HG03571 (cell line): ENCODE measurements around the gene BAZ2B.

Source experiments
- ATAC-seq: cut with Tn5 transposase; IDR thresholded peaks from one replicate; pipeline ENCODE4 v1.9.1; 2021; ENCODE audit not compliant: unreplicated experiment

The BAZ2B gene

DNA sequence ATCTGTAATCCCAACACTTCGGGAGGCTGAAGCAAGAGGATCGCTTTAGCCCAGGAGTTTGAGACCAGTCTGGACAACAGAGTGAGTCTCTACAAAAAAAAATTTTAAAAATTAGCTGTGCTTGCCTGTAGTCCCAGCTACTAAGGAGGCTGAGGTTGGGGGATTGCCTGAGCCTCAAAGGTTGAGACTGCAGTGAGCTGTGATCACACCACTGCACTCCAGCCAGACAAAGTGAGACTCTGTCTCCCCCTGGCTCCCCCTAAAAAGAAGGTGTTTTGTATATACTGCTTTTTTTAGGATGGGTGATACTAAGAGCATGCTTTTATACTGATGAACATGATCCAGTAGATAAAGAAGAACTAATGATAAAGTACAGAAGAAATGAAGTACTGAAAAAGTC, 145.0 kb downstream of the BAZ2B start:
- no peak for ATAC-seq

- no peak for ATAC-seq
Measured at GRCh38 chr2:159468257-159468656, 148.1 kb downstream of the BAZ2B start.

GRCh38 chr2:159462961-159463360, 153.4 kb downstream of the BAZ2B start:
- ATAC-seq = no peak

- ATAC-seq = no peak
Measured at GRCh38 chr2:159462201-159462785, 154.1 kb downstream of the BAZ2B start.

DNA sequence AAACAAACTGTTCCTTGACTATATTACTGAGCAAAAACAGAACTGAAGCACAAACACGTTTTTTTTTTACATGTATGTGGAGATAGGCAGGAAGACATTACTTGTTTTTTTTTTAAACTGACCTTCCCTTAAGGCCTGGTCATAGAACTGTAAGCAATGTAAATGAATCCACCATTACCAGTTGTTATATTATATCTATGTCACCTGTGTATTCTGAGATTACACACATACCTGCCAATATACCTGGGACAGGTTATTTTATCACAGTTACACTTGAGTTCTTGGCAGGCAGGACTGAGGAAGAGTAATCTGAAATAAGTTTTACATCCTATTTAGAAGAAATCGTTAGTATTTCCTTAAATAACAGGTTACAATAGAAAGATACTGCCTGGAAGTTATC, 155.3 kb downstream of the BAZ2B start:
- ATAC-seq = no peak

DNA sequence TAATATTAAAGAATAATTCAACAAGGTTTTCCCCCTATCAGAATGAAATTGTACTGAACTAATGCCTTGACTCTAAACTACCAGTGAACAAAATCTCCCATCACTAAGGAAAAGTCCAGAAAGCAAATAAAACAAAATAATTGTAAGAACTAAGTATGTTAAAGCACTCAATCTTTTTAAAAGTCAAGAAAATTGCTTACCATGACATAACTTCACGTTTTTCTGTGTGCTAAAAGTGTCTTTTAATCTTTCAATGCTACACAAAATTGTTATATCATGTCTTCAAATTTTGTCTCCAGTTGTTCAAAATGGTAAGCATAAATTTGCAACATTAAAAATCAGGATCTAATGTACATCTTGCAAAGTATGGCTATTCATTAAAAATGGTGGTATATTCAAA, 156.1 kb downstream of the BAZ2B start:
- ATAC-seq = no peak

DNA sequence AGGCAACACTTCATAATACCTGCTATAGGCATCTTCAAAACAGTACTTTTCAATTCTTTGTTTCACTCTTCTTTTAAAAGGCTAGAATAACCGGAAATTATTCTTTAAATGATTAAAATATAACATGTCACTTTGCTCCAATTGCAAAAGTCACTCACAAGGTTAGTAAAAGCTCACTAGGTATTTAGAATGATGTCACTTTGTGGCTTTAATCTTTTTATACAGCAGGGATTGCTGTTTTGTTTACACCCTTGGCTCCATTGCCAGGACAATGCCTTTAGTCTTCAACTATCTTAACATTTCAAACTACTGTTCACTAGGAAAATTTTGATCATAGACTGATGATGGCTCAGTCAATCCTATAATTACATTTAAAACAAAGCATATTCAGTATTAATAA, 157.1 kb downstream of the BAZ2B start:
- no peak for ATAC-seq

DNA sequence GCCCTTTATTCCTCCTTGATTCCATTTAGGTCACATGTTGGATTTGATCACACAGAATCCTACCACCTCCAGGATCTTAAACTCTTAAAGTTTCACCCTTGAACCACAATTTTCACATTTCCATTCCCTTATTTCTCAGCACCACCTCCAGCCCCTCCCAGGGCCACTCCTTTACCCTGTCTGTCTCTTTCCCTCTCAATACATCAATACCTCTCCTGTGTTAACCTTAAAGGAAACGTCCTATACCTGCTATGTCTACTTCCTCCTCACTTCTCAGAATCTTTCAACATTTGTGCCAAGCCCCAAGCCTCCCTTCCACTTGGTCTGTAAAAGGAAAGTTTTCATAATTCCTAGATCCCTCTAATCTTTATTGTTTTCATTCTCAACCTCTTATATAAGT, 158.8 kb downstream of the BAZ2B start:
- no peak for ATAC-seq

DNA sequence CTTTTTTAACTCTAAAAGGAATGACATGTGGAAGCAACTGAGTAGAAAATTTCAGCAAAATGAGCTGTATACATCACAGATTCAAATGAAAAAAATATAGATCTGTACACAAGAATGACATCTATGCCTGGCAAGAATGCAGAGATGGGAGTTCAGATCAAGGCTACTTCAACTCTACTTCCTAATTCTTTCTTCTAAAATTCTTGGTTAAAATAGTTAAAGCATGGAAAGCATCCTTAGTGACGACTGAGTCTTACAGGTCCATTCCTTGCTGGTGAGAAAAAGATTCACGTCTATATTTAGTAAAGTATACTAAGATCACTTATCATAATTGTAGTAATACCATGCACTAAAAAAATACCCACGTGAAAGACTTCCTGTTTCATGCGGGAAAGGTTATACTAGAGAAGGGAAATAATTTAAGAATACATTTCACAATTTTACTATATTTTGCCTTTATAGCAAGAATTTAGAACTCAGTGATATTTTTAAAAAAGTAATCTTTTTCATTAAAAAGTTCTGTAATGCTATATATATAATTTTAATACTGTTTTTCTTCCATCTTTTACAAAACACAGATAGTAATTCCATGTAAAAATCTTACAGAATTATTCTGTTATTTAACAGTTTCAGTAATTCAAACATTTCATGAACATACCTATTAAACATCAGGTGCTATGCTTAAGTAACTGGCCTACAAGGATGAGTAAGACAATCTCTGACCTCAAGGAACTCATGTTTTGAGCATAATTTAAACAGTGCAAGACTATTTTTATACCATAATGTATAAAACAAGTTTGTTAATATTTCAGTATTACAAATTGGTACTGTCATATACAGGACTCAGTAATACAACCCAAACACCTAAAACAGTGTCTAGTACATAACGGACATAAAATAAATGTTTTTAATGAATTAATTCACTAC, 159.6 kb downstream of the BAZ2B start:
- ATAC-seq = no peak

DNA sequence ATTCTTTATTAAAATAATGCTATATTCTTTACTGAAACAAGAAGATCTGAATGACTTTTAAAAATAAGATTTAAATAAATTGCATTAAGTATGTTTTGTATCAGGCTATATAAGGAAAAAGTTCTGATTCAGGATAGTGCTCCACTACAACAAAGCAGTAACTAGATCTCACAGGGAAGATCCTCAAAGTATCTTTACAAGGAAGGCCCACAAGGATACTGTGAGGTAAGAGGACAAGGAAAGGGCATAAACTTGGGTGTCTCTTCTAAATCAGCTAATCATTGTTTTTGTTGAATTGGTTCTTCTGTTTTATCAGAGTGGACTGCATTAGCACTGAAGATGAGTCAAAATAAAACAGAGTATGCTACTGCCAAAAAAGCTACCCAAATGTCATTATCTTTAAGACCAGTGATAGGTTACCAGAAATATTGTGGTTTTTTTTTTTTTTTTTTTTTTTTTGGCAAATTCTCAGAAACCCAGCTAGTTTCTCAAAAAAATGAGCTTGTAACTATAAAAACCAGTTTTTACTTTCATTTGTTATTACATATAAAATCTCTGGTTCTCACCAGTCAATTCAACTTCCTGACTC, 160.9 kb downstream of the BAZ2B start:
- ATAC-seq = no peak

- ATAC-seq = no peak
Measured at GRCh38 chr2:159454185-159454584, 162.2 kb downstream of the BAZ2B start.

- ATAC-seq = no peak
Measured at GRCh38 chr2:159450180-159450579, 166.2 kb downstream of the BAZ2B start.

DNA sequence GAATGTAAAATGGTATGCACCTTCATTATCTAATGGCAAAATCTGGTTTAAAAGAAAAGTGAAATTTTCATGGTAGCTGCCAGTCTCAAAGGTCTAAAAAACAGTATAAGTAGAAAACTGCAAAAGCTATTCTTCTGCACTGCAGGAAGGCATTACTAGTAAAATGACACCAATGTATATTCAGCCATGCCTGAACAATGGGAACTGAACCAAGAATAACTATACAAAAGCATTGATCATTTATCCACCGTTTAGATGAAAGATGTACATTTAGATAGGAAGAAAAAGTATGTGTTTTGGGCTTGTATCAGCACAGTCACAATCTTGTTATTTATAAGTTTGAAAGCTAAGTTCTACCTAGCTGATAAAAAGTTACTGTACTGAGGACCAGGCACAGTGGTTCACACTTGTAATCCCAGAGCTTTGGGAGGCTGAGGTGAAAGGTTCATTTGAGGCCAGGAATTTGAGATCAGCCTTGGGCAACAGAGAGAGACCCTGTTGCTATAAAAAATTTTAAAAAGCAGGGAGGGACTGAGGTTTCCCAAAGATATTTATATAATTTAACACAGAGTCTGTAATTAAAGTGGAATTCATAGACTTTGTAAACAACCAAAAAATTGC, 166.7 kb downstream of the BAZ2B start:
- ATAC-seq = no peak

DNA sequence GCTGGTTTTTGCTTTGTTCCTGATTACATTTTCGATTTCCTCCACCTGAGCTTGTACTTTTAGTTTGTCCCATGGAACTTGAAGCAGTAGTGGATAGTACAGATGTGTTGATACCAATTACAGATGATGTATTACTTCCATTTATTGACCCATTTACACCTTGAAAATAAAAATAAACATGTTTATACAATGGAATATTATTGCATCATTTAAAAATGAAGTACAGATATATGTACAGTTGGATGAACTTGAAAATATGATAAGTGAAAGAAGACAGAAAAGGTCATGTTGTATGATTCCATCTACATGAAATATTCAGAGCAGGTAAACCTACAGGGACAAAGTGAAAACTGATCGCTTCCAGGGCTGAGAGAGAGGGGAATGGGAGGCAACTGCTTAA, 169.5 kb downstream of the BAZ2B start:
- ATAC-seq = no peak

- no peak for ATAC-seq
Measured at GRCh38 chr2:159446201-159446600, 170.1 kb downstream of the BAZ2B start.

DNA sequence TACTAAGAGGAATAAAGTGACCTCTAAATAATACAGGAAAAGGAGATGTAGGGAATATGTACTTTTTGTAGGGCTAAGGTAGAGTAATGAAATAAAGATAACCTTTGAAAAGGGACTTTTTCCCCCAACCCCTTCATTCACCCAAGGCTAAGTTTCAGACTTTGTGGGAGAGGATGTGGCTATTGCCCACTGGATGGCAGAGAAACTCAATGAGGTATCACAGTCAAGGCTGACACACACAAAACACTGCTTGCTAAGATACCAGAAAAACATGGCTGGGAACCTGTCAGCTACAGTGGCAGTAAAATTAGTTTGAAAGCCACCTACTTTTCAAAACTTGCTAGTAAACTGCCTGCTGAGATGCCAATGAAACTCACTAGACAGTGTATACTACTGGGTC, 171.0 kb downstream of the BAZ2B start:
- no peak for ATAC-seq

GRCh38 chr2:159444754-159445153, 171.6 kb downstream of the BAZ2B start:
- ATAC-seq = no peak

GRCh38 chr2:159442159-159442852, 174.0 kb downstream of the BAZ2B start:
- ATAC-seq = no peak

DNA sequence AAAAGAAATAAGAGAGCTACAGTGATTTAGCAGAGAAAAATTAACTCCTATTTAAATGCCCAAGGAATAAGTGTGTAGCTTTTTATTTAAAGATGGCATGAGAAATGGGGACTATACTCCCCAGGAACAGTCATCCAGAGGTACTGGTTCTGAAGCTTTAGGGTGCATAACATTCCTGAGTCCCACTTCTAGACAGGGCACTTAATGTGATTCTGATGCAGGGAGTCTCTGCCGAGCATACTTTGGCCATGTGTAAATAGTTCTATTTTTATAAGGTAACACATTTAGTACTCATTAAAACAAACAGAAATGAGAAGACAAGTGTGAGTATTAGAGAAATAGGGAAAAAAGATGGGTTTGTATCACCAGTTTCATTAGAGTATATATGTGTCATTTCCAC, 175.2 kb downstream of the BAZ2B start:
- ATAC-seq = no peak

GRCh38 chr2:159439421-159439820, 176.9 kb downstream of the BAZ2B start:
- ATAC-seq = no peak

GRCh38 chr2:159438720-159439353, 177.5 kb downstream of the BAZ2B start:
- ATAC-seq = no peak
